Hematopoietic multipotent progenitor cell treated with erythropoietin and hydrocortisone succinate and interleukin-3 and kit ligand, for 4 days (in vitro differentiated cells): ENCODE results near the gene FBXO30.

Experiments
- DNase-seq: peaks from one replicate; pipeline ENCODE4 v3.0.0-alpha.2; 2015

FBXO30 gene

GRCh38 chr6:145744619-145745018 lies 70.0 kb downstream of the FBXO30 start:
- DNase-seq, result no peak
